ENCODE data around the gene KAZN.

- no peak for TF ChIP-seq CTCF (IDR thresholded peaks at IDR 0.05; ENCODE audit: low read length)
- TF ChIP-seq EZH2 (IDR thresholded peaks at IDR 0.05; ENCODE audit: borderline replicate concordance, low read length) = no peak
These were observed 482.0 kb downstream of the KAZN start for GRCh38 chr1:15080328-15081007.
